DOHH2 (cell line): Measurements from ENCODE around the gene ZNF670.
"Not testable (repeated sequence)": the region's sequence is repeated elsewhere in the genome, so short reads cannot be mapped to it uniquely, and the experiment has no call there.

Experiments used
- H3F3A ChIP-seq: fragments of 200-600 bp; sonication (generic), shearing (Covaris generic); 2 replicates; pipeline ENCODE4 v1.6.0; 2016; ENCODE audit warnings: antibody characterized with exemption, mild to moderate bottlenecking; ENCODE audit not compliant: control insufficient read depth, insufficient read depth
- H3K27ac ChIP-seq: fragments of 200-600 bp; sonication (generic); 2 replicates; pipeline ENCODE4 v1.5.1; 2014; ENCODE audit warnings: low read depth, mild to moderate bottlenecking, low read length, moderate library complexity
- H3K27me3 ChIP-seq: fragments of 200-600 bp; sonication (generic); 2 replicates; pipeline ENCODE4 v1.6.1; 2014; ENCODE audit warnings: mild to moderate bottlenecking, low read length, mixed read lengths; ENCODE audit not compliant: control insufficient read depth
- H3K36me3 ChIP-seq: fragments of 200-600 bp; sonication (generic); 2 replicates; pipeline ENCODE4 v1.6.1; 2014; ENCODE audit warnings: mild to moderate bottlenecking, low read length, moderate library complexity, mixed read lengths; ENCODE audit not compliant: control insufficient read depth
- H3K4me1 ChIP-seq: fragments of 200-600 bp; sonication (generic); 2 replicates; pipeline ENCODE4 v1.6.1; 2014; ENCODE audit warnings: mild to moderate bottlenecking, low read length, mixed read lengths; ENCODE audit not compliant: control insufficient read depth
- H3K4me2 ChIP-seq: fragments of 200-600 bp; sonication (generic); 2 replicates; pipeline ENCODE4 v1.6.0; 2014; ENCODE audit warnings: mild to moderate bottlenecking, low read length, moderate library complexity
- H3K4me3 ChIP-seq: fragments of 200-600 bp; sonication (generic); 2 replicates; pipeline ENCODE4 v1.5.1; 2014; ENCODE audit warnings: mild to moderate bottlenecking, low read length, mixed read lengths
- H3K79me2 ChIP-seq: fragments of 200-600 bp; sonication (generic); 2 replicates; pipeline ENCODE4 v1.6.1; 2014; ENCODE audit warnings: mild to moderate bottlenecking, low read length, mixed read lengths; ENCODE audit not compliant: control insufficient read depth
- H3K9me2 ChIP-seq: fragments of 200-600 bp; sonication (generic); replicated peaks from 2 replicates; pipeline ENCODE4 v1.6.1; 2014; ENCODE audit warnings: mild to moderate bottlenecking, low read length, mixed read lengths; ENCODE audit not compliant: control insufficient read depth
- H3K9me3 ChIP-seq: fragments of 200-600 bp; sonication (generic); 2 replicates; pipeline ENCODE4 v1.6.1; 2014; ENCODE audit warnings: antibody characterized with exemption, low read length, mixed read lengths; ENCODE audit not compliant: control insufficient read depth, insufficient read depth
- H4K20me1 ChIP-seq: fragments of 200-600 bp; sonication (generic); 2 replicates; pipeline ENCODE4 v1.6.0; 2014; ENCODE audit warnings: low read depth, mild to moderate bottlenecking, antibody characterized with exemption, low read length, moderate library complexity; ENCODE audit not compliant: control insufficient read depth, insufficient read depth
- CTCF ChIP-seq: fragments of 200-600 bp; sonication (generic); IDR thresholded peaks from one replicate; pipeline ENCODE4 v1.5.1; 2014; ENCODE audit warnings: antibody characterized with exemption, mild to moderate bottlenecking, low read depth, low read length; ENCODE audit not compliant: poor library complexity, severe bottlenecking
- EZH2phosphoT487 ChIP-seq: fragments of 200-600 bp; sonication (generic); IDR thresholded peaks from 2 replicates; pipeline ENCODE4 v1.6.1; 2017; ENCODE audit warnings: borderline replicate concordance, mild to moderate bottlenecking, antibody characterized with exemption, low read length, moderate library complexity, mixed read lengths

Gene ZNF670

GRCh38 chr1:247043406-247043805 is 35.2 kb downstream of the ZNF670 start:
- no peak overlapping the region for H3K27ac ChIP-seq
- peaks cover 25% of the 10 kb centered on the region for H3K36me3 ChIP-seq
- no peaks in the 10 kb centered on the region for H3F3A ChIP-seq
- H4K20me1 ChIP-seq = no peaks in the 10 kb centered on the region
- H3K4me2 ChIP-seq = no peak overlapping the region
- no peak overlapping the region for H3K4me3 ChIP-seq
- no peaks in the 10 kb centered on the region for H3K4me1 ChIP-seq
- TF ChIP-seq EZH2phosphoT487 = no peak
- TF ChIP-seq CTCF = no peak
- H3K9me3 ChIP-seq = peaks cover 75% of the 10 kb centered on the region
- H3K9me2 ChIP-seq = no peaks in the 10 kb centered on the region
- no peaks in the 10 kb centered on the region for H3K27me3 ChIP-seq
- peaks cover 72% of the 10 kb centered on the region for H3K79me2 ChIP-seq

- no peaks in the 10 kb centered on the region for H3F3A ChIP-seq
- H3K79me2 ChIP-seq = peaks cover 24% of the 10 kb centered on the region
- no peaks in the 10 kb centered on the region for H4K20me1 ChIP-seq
- no peak overlapping the region for H3K4me3 ChIP-seq
- H3K9me2 ChIP-seq = no peaks in the 10 kb centered on the region
- no peak overlapping the region for H3K4me2 ChIP-seq
- H3K36me3 ChIP-seq = peaks cover 54% of the 10 kb centered on the region
- H3K27me3 ChIP-seq = no peaks in the 10 kb centered on the region
- H3K4me1 ChIP-seq = no peaks in the 10 kb centered on the region
- peaks cover 41% of the 10 kb centered on the region for H3K9me3 ChIP-seq
- no peak for TF ChIP-seq EZH2phosphoT487
- no peak for TF ChIP-seq CTCF
- no peak overlapping the region for H3K27ac ChIP-seq
Measured at GRCh38 chr1:247037511-247038320, 40.9 kb downstream of the ZNF670 start.

DNA sequence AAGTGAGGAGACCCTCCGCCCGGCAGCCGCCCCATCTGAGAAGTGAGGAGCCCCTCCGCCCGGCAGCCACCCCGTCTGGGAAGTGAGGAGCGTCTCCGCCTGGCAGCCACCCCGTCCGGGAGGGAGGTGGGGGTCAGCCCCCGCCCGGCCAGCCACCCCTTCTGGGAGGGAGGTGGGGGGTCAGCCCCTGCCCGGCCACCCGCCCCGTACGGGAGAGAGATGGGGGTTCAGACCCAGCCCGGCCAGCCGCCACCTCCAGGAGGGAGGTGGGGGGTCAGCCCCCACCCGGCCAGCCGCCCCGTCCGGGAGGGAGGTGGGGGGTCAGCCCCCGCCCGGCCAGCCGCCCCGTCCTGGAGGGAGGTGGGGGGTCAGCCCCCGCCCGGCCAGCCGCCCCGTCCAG is 46.3 kb downstream of the ZNF670 start:
- not testable (repeated sequence) for H3K79me2 ChIP-seq, H3K4me2 ChIP-seq, H3K27me3 ChIP-seq, H3K9me2 ChIP-seq, H3K4me1 ChIP-seq, H3K27ac ChIP-seq, H3K4me3 ChIP-seq, H4K20me1 ChIP-seq, H3F3A ChIP-seq
- H3K36me3 ChIP-seq = peaks cover 21% of the 10 kb centered on the region
- peaks cover 12% of the 10 kb centered on the region; the same call in 1 of the 2 replicates for H3K9me3 ChIP-seq
